HG03135 (cell line): ENCODE data around the gene C5orf52.
A peak's percentile ranks its signal among the peaks of the same experiment; 100 is the strongest.

ENCODE experiments used
- ATAC-seq: cut with Tn5 transposase; IDR thresholded peaks from one replicate; pipeline ENCODE4 v1.9.1; 2021; ENCODE audit warnings: mild to moderate bottlenecking, moderate library complexity; ENCODE audit not compliant: unreplicated experiment

The C5orf52 gene

GRCh38 chr5:157670662-157671591, at the start of gene C5orf52:
TSS of gene C5orf52 (plus strand) at chr5:157671533. CDS start at chr5:157671615, 82 bp downstream.
- ATAC-seq, result peak; percentile 43

GRCh38 chr5:157624144-157624543, 47.2 kb upstream of the C5orf52 start:
- no peak for ATAC-seq

- no peak for ATAC-seq
These were observed 44.5 kb upstream of the C5orf52 start for GRCh38 chr5:157626831-157627230.

- no peak for ATAC-seq
These were observed 41.0 kb upstream of the C5orf52 start for GRCh38 chr5:157630341-157630740.

- no peak for ATAC-seq
These were observed 30.8 kb upstream of the C5orf52 start for GRCh38 chr5:157640406-157641066.

- no peak for ATAC-seq
These were observed 22.9 kb upstream of the C5orf52 start for GRCh38 chr5:157648275-157648990.

- no peak for ATAC-seq
These were observed 22.2 kb upstream of the C5orf52 start for GRCh38 chr5:157649101-157649500.

GRCh38 chr5:157650991-157651611, 20.2 kb upstream of the C5orf52 start:
- no peak for ATAC-seq

- ATAC-seq, result no peak
These were observed 19.5 kb upstream of the C5orf52 start for GRCh38 chr5:157651623-157652376.

- ATAC-seq, result no peak
These were observed 19.0 kb upstream of the C5orf52 start, which contains the start of gene SOX30 for GRCh38 chr5:157652377-157652692. TSS of gene SOX30 (minus strand) at chr5:157652438. CDS start at chr5:157652078, 360 bp downstream.

- ATAC-seq, result no peak
These were observed 13.8 kb upstream of the C5orf52 start for GRCh38 chr5:157657516-157657915.

- no peak for ATAC-seq
These were observed 12.4 kb upstream of the C5orf52 start for GRCh38 chr5:157658893-157659292.

GRCh38 chr5:157659868-157660660, 11.3 kb upstream of the C5orf52 start:
- ATAC-seq, result no peak

- no peak for ATAC-seq
These were observed 5.8 kb upstream of the C5orf52 start for GRCh38 chr5:157665467-157666070.

GRCh38 chr5:157668356-157668755, 3.0 kb upstream of the C5orf52 start:
- ATAC-seq, result no peak

GRCh38 chr5:157669701-157670097, 1.6 kb upstream of the C5orf52 start:
- no peak for ATAC-seq

- ATAC-seq, result no peak
These were observed 428 bp downstream of the C5orf52 start for GRCh38 chr5:157671592-157672330.

- no peak for ATAC-seq
These were observed 1.6 kb downstream of the C5orf52 start for GRCh38 chr5:157672976-157673375.
